Stimulated activated CD8-positive, alpha-beta memory T cell treated with anti-CD3 and anti-CD28 coated beads, Interleukin-4, amount 100 ng/mL, for 24 hours (primary cell): ENCODE results near the gene TULP3.

Experiments
- DNase-seq: peaks from one replicate; pipeline ENCODE4 v3.0.0-alpha.2; 2020; ENCODE audit warnings: low read depth

Gene TULP3

GRCh38 chr12:2970744-2971143, 80.1 kb downstream of the TULP3 start:
- DNase-seq, result no peak

- no peak for DNase-seq
Measured at GRCh38 chr12:2973566-2973965, 82.9 kb downstream of the TULP3 start.

GRCh38 chr12:2974560-2974971, 83.9 kb downstream of the TULP3 start:
- DNase-seq, result no peak

- no peak for DNase-seq
Measured at GRCh38 chr12:2976581-2976996, 85.9 kb downstream of the TULP3 start.

GRCh38 chr12:2977776-2978175, 87.1 kb downstream of the TULP3 start:
- DNase-seq, result no peak

- no peak for DNase-seq
Measured at GRCh38 chr12:2979806-2980205, 89.1 kb downstream of the TULP3 start.

GRCh38 chr12:2980630-2981029, 89.9 kb downstream of the TULP3 start:
- no peak for DNase-seq

GRCh38 chr12:2982361-2982760, 91.7 kb downstream of the TULP3 start:
- no peak for DNase-seq

- no peak for DNase-seq
Measured at GRCh38 chr12:2984249-2984648, 93.6 kb downstream of the TULP3 start.

GRCh38 chr12:2984698-2985097, 94.0 kb downstream of the TULP3 start:
- no peak for DNase-seq

- DNase-seq, result no peak
Measured at GRCh38 chr12:2986876-2987275, 96.2 kb downstream of the TULP3 start.

GRCh38 chr12:2988494-2988893, 97.8 kb downstream of the TULP3 start:
- DNase-seq, result no peak
